PFSK-1 (cell line): ENCODE results near the gene CCN2.

Experiments
- FOXP2 ChIP-seq: optimal IDR thresholded peaks from 2 replicates; pipeline ENCODE3; 2011; ENCODE audit warnings: borderline replicate concordance, control low read depth, inconsistent platforms; ENCODE audit not compliant: insufficient read depth; ENCODE audit errors: extremely low read length, extremely low read depth
- POLR2AphosphoS5 ChIP-seq: IDR thresholded peaks from 2 replicates; pipeline ENCODE4 v1.6.1; 2012; ENCODE audit warnings: low read depth, mild to moderate bottlenecking, control low read depth, low read length, moderate library complexity
- SIN3A ChIP-seq: IDR thresholded peaks from 2 replicates; pipeline ENCODE4 v1.6.1; 2012; ENCODE audit warnings: mild to moderate bottlenecking, low read length, moderate library complexity, borderline replicate concordance; ENCODE audit not compliant: insufficient read depth
- TAF1 ChIP-seq: IDR thresholded peaks from 2 replicates; pipeline ENCODE4 v1.6.1; 2012; ENCODE audit warnings: low read length, control low read depth, borderline replicate concordance; ENCODE audit not compliant: insufficient read depth
- TF ChIP-seq, protein P1 (sequence below), 2 experiments: IDR thresholded peaks; 2 replicates each; pipeline versions ENCODE4 v1.6.1 to v1.8.0; 2011 to 2012; ENCODE audit warnings: low read depth in 2 of 2, low read length in 2 of 2, control low read depth in 1 of 2, inconsistent platforms in 1 of 2, mild to moderate bottlenecking in 1 of 2, moderate library complexity in 1 of 2; ENCODE audit not compliant: insufficient read depth in 1 of 2

Gene CCN2

DNA sequence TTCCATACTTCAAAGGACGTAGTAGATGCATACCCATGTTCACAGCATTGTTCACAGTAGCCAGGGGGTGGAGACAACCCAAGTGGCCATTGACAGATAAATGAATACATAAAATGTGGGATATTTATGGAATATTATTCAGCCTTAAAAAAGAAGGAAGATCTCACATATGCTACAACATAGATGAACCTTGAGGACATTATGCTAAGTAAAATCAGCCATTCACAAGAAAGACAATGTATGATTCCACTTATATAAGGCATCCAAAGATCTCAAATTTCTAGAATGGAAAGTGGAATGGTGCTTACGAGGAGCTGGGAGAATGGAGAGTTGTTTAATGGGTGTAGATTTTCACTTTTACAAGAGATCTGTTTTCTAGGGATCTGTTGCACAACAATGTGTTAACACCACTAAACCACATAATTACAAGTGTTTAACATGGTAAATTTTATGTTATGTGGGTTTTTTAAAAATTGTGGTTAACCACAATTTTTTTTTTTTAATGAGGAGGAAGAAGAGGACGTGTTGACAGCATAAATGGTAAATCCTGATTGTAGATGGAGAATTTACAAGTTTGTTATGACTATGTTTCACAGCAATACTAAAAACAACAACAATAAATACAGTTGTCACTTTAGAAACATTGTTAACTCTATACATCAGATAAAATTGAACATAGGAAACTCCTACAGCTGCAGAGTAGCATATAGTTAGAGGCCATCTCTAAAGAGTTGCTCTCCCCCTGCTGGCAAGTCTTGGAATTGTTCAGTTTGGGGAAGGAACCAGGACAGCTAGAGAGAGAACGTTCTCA is 41.6 kb downstream of the CCN2 start:
- TF ChIP-seq POLR2AphosphoS5 (no peak), SIN3A (no peak), FOXP2 (no peak), TAF1 (no peak)
- TF ChIP-seq, protein P1, sequence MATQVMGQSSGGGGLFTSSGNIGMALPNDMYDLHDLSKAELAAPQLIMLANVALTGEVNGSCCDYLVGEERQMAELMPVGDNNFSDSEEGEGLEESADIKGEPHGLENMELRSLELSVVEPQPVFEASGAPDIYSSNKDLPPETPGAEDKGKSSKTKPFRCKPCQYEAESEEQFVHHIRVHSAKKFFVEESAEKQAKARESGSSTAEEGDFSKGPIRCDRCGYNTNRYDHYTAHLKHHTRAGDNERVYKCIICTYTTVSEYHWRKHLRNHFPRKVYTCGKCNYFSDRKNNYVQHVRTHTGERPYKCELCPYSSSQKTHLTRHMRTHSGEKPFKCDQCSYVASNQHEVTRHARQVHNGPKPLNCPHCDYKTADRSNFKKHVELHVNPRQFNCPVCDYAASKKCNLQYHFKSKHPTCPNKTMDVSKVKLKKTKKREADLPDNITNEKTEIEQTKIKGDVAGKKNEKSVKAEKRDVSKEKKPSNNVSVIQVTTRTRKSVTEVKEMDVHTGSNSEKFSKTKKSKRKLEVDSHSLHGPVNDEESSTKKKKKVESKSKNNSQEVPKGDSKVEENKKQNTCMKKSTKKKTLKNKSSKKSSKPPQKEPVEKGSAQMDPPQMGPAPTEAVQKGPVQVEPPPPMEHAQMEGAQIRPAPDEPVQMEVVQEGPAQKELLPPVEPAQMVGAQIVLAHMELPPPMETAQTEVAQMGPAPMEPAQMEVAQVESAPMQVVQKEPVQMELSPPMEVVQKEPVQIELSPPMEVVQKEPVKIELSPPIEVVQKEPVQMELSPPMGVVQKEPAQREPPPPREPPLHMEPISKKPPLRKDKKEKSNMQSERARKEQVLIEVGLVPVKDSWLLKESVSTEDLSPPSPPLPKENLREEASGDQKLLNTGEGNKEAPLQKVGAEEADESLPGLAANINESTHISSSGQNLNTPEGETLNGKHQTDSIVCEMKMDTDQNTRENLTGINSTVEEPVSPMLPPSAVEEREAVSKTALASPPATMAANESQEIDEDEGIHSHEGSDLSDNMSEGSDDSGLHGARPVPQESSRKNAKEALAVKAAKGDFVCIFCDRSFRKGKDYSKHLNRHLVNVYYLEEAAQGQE (IDR thresholded peaks at IDR 0.05; ENCODE audit: insufficient read depth in 1 of 2, low read depth in 2 of 2, low read length in 2 of 2) = no peak

DNA sequence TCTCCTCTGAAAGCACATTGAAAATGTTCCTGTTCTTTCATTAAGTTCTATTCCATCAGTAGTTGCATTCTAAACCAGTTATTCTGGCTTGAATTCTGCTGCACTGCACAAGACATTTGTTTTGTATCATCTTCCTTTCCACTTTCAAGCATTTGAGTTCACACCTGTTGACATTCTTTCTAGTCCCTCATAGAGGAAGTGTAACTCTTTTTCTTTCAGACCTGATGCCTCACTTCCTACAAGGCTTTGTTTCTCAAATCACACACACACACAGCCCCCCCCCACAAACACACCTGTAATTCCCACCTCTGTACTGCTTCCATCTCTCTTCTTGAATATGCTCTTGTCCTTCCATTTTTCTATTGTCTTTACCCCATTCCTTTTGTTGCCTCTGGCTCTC is 50.9 kb downstream of the CCN2 start:
- TF ChIP-seq FOXP2 = no peak
- TF ChIP-seq, protein P1 (IDR thresholded peaks at IDR 0.05; ENCODE audit: insufficient read depth in 1 of 2, low read depth in 2 of 2, low read length in 2 of 2) = no peak
- no peak for TF ChIP-seq SIN3A
- no peak for TF ChIP-seq POLR2AphosphoS5
- no peak for TF ChIP-seq TAF1

DNA sequence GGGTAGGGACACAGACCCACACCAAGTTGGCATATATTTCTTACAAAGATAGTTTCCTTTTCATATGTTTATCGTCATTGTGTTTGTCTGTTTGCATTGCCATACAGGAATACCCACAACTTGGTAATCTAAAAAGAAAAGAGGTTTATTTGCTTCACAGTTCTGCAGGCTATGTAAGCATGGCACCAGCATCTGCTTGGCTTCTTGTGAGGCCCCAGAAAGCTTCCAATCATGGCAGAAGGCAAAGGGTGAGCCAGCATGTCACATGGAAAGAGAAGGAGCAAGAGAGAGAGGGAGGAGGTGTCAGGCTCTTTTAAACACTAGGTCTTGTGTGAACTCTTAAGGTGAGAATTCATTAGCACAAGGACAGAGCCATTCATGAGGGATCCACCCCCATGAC is 52.5 kb downstream of the CCN2 start:
- TF ChIP-seq FOXP2 = no peak
- TF ChIP-seq, protein P1 (IDR thresholded peaks at IDR 0.05; ENCODE audit: insufficient read depth in 1 of 2, low read depth in 2 of 2, low read length in 2 of 2) = no peak
